Rectal smooth muscle tissue (tissue), 1 donor: ENCODE results near the gene TNK1.

Source experiments
- H3K27ac ChIP-seq: one replicate; pipeline ENCODE4 v1.7.0; 2013; ENCODE audit warnings: low read depth, low read length, inconsistent platforms
- H3K27me3 ChIP-seq: one replicate; pipeline ENCODE4 v1.7.0; 2013; ENCODE audit warnings: low read length; ENCODE audit not compliant: control insufficient read depth, insufficient read depth
- H3K36me3 ChIP-seq: one replicate; pipeline ENCODE4 v1.7.0; 2013; ENCODE audit warnings: low read length; ENCODE audit not compliant: control insufficient read depth, insufficient read depth
- H3K4me1 ChIP-seq: one replicate; pipeline ENCODE4 v1.7.0; 2013; ENCODE audit warnings: low read length; ENCODE audit not compliant: control insufficient read depth, insufficient read depth
- H3K4me3 ChIP-seq: one replicate; pipeline ENCODE4 v1.7.0; 2013; ENCODE audit warnings: low read length
- H3K9ac ChIP-seq: one replicate; pipeline ENCODE4 v1.7.0; 2013; ENCODE audit warnings: low read length

TNK1 gene

GRCh38 chr17:7347630-7348477 lies 33.0 kb upstream of the TNK1 start:
- Histone ChIP-seq H3K9ac (no peak overlapping the region), H3K4me3 (no peak overlapping the region), H3K36me3 (no peaks in the 10 kb centered on the region), H3K27ac (no peak overlapping the region), H3K27me3 (no peaks in the 10 kb centered on the region), H3K4me1 (peaks cover 4% of the 10 kb centered on the region)

- Histone ChIP-seq H3K9ac (no peak overlapping the region), H3K36me3 (no peaks in the 10 kb centered on the region), H3K4me1 (peaks cover 4% of the 10 kb centered on the region), H3K27ac (no peak overlapping the region), H3K4me3 (no peak overlapping the region), H3K27me3 (no peaks in the 10 kb centered on the region)
Measured at GRCh38 chr17:7348478-7349242, 32.2 kb upstream of the TNK1 start.

- Histone ChIP-seq H3K27me3 (no peaks in the 10 kb centered on the region), H3K36me3 (no peaks in the 10 kb centered on the region), H3K4me3 (peak within 1 kb of the TSS; percentile 90), H3K9ac (peak within 1 kb of the TSS; percentile 91), H3K4me1 (peaks cover 4% of the 10 kb centered on the region), H3K27ac (peak within 1 kb of the TSS; percentile 98)
Measured at GRCh38 chr17:7351665-7352502, 29.0 kb upstream of the TNK1 start, which contains the start of gene KCTD11. Gene KCTD11 (plus strand): TSS chr17:7352162.

- Histone ChIP-seq H3K9ac (peak overlapping the region; percentile 24), H3K27ac (peak overlapping the region; percentile 98), H3K27me3 (no peaks in the 10 kb centered on the region), H3K4me1 (peaks cover 4% of the 10 kb centered on the region), H3K36me3 (no peaks in the 10 kb centered on the region), H3K4me3 (peak overlapping the region; percentile 90)
Measured at GRCh38 chr17:7352503-7352889, 28.4 kb upstream of the TNK1 start.

- H3K27me3 ChIP-seq = no peaks in the 10 kb centered on the region
- H3K4me3 ChIP-seq = peak overlapping the region; percentile 90
- H3K9ac ChIP-seq = no peak overlapping the region
- peaks cover 4% of the 10 kb centered on the region for H3K4me1 ChIP-seq
- no peaks in the 10 kb centered on the region for H3K36me3 ChIP-seq
- H3K27ac ChIP-seq = peak overlapping the region; percentile 98
Measured at GRCh38 chr17:7352910-7353635, 27.8 kb upstream of the TNK1 start.

GRCh38 chr17:7354262-7354843 lies 26.5 kb upstream of the TNK1 start:
- Histone ChIP-seq H3K4me1 (peaks cover 4% of the 10 kb centered on the region), H3K27me3 (no peaks in the 10 kb centered on the region), H3K27ac (no peak overlapping the region), H3K9ac (no peak overlapping the region), H3K36me3 (no peaks in the 10 kb centered on the region), H3K4me3 (no peak overlapping the region)

GRCh38 chr17:7355053-7355452 lies 25.8 kb upstream of the TNK1 start, which contains the start of gene TMEM95:
Gene TMEM95 (plus strand): TSS chr17:7355156. CDS start chr17:7355205, 49 bp downstream.
- H3K27me3 ChIP-seq = no peaks in the 10 kb centered on the region
- no peaks in the 10 kb centered on the region for H3K36me3 ChIP-seq
- no peak within 1 kb of the TSS for H3K9ac ChIP-seq
- H3K4me1 ChIP-seq = peaks cover 4% of the 10 kb centered on the region
- peak within 1 kb of the TSS; percentile 36 for H3K4me3 ChIP-seq
- peak within 1 kb of the TSS; percentile 19 for H3K27ac ChIP-seq

- peak overlapping the region; percentile 15 for H3K27ac ChIP-seq
- H3K4me3 ChIP-seq = no peak overlapping the region
- H3K27me3 ChIP-seq = no peaks in the 10 kb centered on the region
- H3K4me1 ChIP-seq = peaks cover 4% of the 10 kb centered on the region
- H3K36me3 ChIP-seq = no peaks in the 10 kb centered on the region
- no peak overlapping the region for H3K9ac ChIP-seq
Measured at GRCh38 chr17:7355573-7355972, 25.3 kb upstream of the TNK1 start.

GRCh38 chr17:7356072-7356549 lies 24.8 kb upstream of the TNK1 start:
- peak overlapping the region; percentile 15 for H3K27ac ChIP-seq
- H3K36me3 ChIP-seq = no peaks in the 10 kb centered on the region
- no peak overlapping the region for H3K9ac ChIP-seq
- peak overlapping the region; percentile 36 for H3K4me3 ChIP-seq
- peaks cover 4% of the 10 kb centered on the region for H3K4me1 ChIP-seq
- H3K27me3 ChIP-seq = no peaks in the 10 kb centered on the region

- H3K36me3 ChIP-seq = no peaks in the 10 kb centered on the region
- H3K27me3 ChIP-seq = no peaks in the 10 kb centered on the region
- no peak overlapping the region for H3K9ac ChIP-seq
- H3K27ac ChIP-seq = peak overlapping the region; percentile 57
- peaks cover 4% of the 10 kb centered on the region for H3K4me1 ChIP-seq
- no peak overlapping the region for H3K4me3 ChIP-seq
Measured at GRCh38 chr17:7356756-7357155, 24.1 kb upstream of the TNK1 start.

GRCh38 chr17:7357381-7357780 lies 23.5 kb upstream of the TNK1 start:
- Histone ChIP-seq H3K36me3 (no peaks in the 10 kb centered on the region), H3K4me3 (no peak overlapping the region), H3K27ac (peak overlapping the region; percentile 57), H3K9ac (no peak overlapping the region), H3K4me1 (peaks cover 4% of the 10 kb centered on the region), H3K27me3 (no peaks in the 10 kb centered on the region)
